ENCODE data around the gene DPP6.
A peak's percentile ranks its signal among the peaks of the same experiment; 100 is the strongest.

DPP6 gene

GRCh38 chr7:154882931-154883474 lies 830.8 kb downstream of the DPP6 start:
- H4K5ac ChIP-seq (ENCODE audit: low read length): no peak overlapping the region
- H3K18ac ChIP-seq (ENCODE audit: low read length): no peak overlapping the region
- no peak overlapping the region for H3K4ac ChIP-seq (ENCODE audit: low read depth, low read length)
- H4K8ac ChIP-seq (ENCODE audit: low read depth, low read length): no peak overlapping the region
- no peak overlapping the region for H2BK15ac ChIP-seq (replicated peaks; ENCODE audit: low read depth)
- no peaks in the 10 kb centered on the region for H3K27me3 ChIP-seq (ENCODE audit: insufficient read depth, low read length, poor library complexity)
- H3K56ac ChIP-seq (ENCODE audit: low read length): no peak overlapping the region
- no peak overlapping the region for H3K4me3 ChIP-seq (ENCODE audit: low read length)
- H3K27ac ChIP-seq (ENCODE audit: low read depth, low read length): no peak overlapping the region
- DNase-seq: no peak
- H3K36me3 ChIP-seq (ENCODE audit: control insufficient read depth, insufficient read depth, low read length): no peaks in the 10 kb centered on the region
- H2BK120ac ChIP-seq (ENCODE audit: low read depth, low read length): no peak overlapping the region
- no peak overlapping the region for H3K23ac ChIP-seq (ENCODE audit: low read length)
- H2BK5ac ChIP-seq (ENCODE audit: low read length): no peak overlapping the region
- no peaks in the 10 kb centered on the region for H3K4me1 ChIP-seq (ENCODE audit: control insufficient read depth, low read depth, low read length)
- no peak overlapping the region for H3K9ac ChIP-seq (ENCODE audit: low read length)
- no peaks in the 10 kb centered on the region for H3K79me2 ChIP-seq (ENCODE audit: control insufficient read depth, insufficient read depth, low read length)
- WGBS (ENCODE audit: extremely low coverage, insufficient coverage, low lambda C conversion rate): no CpG with 5 or more reads among the region's 8 CpGs
- no peak overlapping the region for H2AK5ac ChIP-seq (ENCODE audit: low read length)
- H3K79me1 ChIP-seq (ENCODE audit: low read length): no peaks in the 10 kb centered on the region
- H3K4me2 ChIP-seq (ENCODE audit: low read length): no peak overlapping the region

GRCh38 chr7:154884348-154884920 lies 832.2 kb downstream of the DPP6 start:
- Histone ChIP-seq H3K27ac (ENCODE audit: low read depth, low read length) (no peak overlapping the region), H3K27me3 (ENCODE audit: insufficient read depth, low read length, poor library complexity) (no peaks in the 10 kb centered on the region), H3K23ac (ENCODE audit: low read length) (no peak overlapping the region), H4K5ac (ENCODE audit: low read length) (no peak overlapping the region), H3K4me2 (ENCODE audit: low read length) (no peak overlapping the region), H3K4me1 (ENCODE audit: control insufficient read depth, low read depth, low read length) (no peaks in the 10 kb centered on the region), H3K79me2 (ENCODE audit: control insufficient read depth, insufficient read depth, low read length) (no peaks in the 10 kb centered on the region), H2BK15ac (replicated peaks; ENCODE audit: low read depth) (no peak overlapping the region), H3K9ac (ENCODE audit: low read length) (no peak overlapping the region), H2AK5ac (ENCODE audit: low read length) (no peak overlapping the region), H3K36me3 (ENCODE audit: control insufficient read depth, insufficient read depth, low read length) (no peaks in the 10 kb centered on the region), H3K56ac (ENCODE audit: low read length) (no peak overlapping the region), H2BK120ac (ENCODE audit: low read depth, low read length) (no peak overlapping the region), H3K79me1 (ENCODE audit: low read length) (no peaks in the 10 kb centered on the region), H3K18ac (ENCODE audit: low read length) (no peak overlapping the region), H3K4ac (ENCODE audit: low read depth, low read length) (no peak overlapping the region), H4K8ac (ENCODE audit: low read depth, low read length) (no peak overlapping the region), H3K4me3 (ENCODE audit: low read length) (peak overlapping the region; percentile 3), H2BK5ac (ENCODE audit: low read length) (no peak overlapping the region)
- WGBS (ENCODE audit: extremely low coverage, insufficient coverage, low lambda C conversion rate): no CpG with 5 or more reads among the region's 7 CpGs
- no peak for DNase-seq

- Histone ChIP-seq H3K79me2 (ENCODE audit: control insufficient read depth, insufficient read depth, low read length) (no peaks in the 10 kb centered on the region), H3K36me3 (ENCODE audit: control insufficient read depth, insufficient read depth, low read length) (no peaks in the 10 kb centered on the region), H3K18ac (ENCODE audit: low read length) (no peak overlapping the region), H2BK5ac (ENCODE audit: low read length) (no peak overlapping the region), H3K4me2 (ENCODE audit: low read length) (no peak overlapping the region), H3K56ac (ENCODE audit: low read length) (no peak overlapping the region), H2BK15ac (replicated peaks; ENCODE audit: low read depth) (no peak overlapping the region), H3K79me1 (ENCODE audit: low read length) (no peaks in the 10 kb centered on the region), H3K4me1 (ENCODE audit: control insufficient read depth, low read depth, low read length) (no peaks in the 10 kb centered on the region), H2BK120ac (ENCODE audit: low read depth, low read length) (no peak overlapping the region), H3K4ac (ENCODE audit: low read depth, low read length) (no peak overlapping the region), H3K27me3 (ENCODE audit: insufficient read depth, low read length, poor library complexity) (no peaks in the 10 kb centered on the region), H3K27ac (ENCODE audit: low read depth, low read length) (no peak overlapping the region), H3K4me3 (ENCODE audit: low read length) (no peak overlapping the region), H3K23ac (ENCODE audit: low read length) (no peak overlapping the region), H3K9ac (ENCODE audit: low read length) (no peak overlapping the region), H4K5ac (ENCODE audit: low read length) (no peak overlapping the region), H4K8ac (ENCODE audit: low read depth, low read length) (no peak overlapping the region), H2AK5ac (ENCODE audit: low read length) (no peak overlapping the region)
- DNase-seq: no peak
- no CpG with 5 or more reads among the region's 9 CpGs for WGBS (ENCODE audit: extremely low coverage, insufficient coverage, low lambda C conversion rate)
These were observed 834.4 kb downstream of the DPP6 start for GRCh38 chr7:154886591-154886990.

GRCh38 chr7:154888690-154889089 lies 836.5 kb downstream of the DPP6 start:
- H3K9ac ChIP-seq (ENCODE audit: low read length): no peak overlapping the region
- no CpG with 5 or more reads among the region's 3 CpGs for WGBS (ENCODE audit: extremely low coverage, insufficient coverage, low lambda C conversion rate)
- H3K23ac ChIP-seq (ENCODE audit: low read length): no peak overlapping the region
- H2BK120ac ChIP-seq (ENCODE audit: low read depth, low read length): no peak overlapping the region
- no peak for DNase-seq
- no peaks in the 10 kb centered on the region for H3K36me3 ChIP-seq (ENCODE audit: control insufficient read depth, insufficient read depth, low read length)
- no peak overlapping the region for H3K18ac ChIP-seq (ENCODE audit: low read length)
- H3K27ac ChIP-seq (ENCODE audit: low read depth, low read length): no peak overlapping the region
- no peak overlapping the region for H4K5ac ChIP-seq (ENCODE audit: low read length)
- no peaks in the 10 kb centered on the region for H3K4me1 ChIP-seq (ENCODE audit: control insufficient read depth, low read depth, low read length)
- no peak overlapping the region for H3K4me2 ChIP-seq (ENCODE audit: low read length)
- no peak overlapping the region for H3K4me3 ChIP-seq (ENCODE audit: low read length)
- no peak overlapping the region for H3K56ac ChIP-seq (ENCODE audit: low read length)
- H3K27me3 ChIP-seq (ENCODE audit: insufficient read depth, low read length, poor library complexity): no peaks in the 10 kb centered on the region
- H2BK5ac ChIP-seq (ENCODE audit: low read length): no peak overlapping the region
- no peak overlapping the region for H4K8ac ChIP-seq (ENCODE audit: low read depth, low read length)
- H2AK5ac ChIP-seq (ENCODE audit: low read length): no peak overlapping the region
- H2BK15ac ChIP-seq (replicated peaks; ENCODE audit: low read depth): no peak overlapping the region
- H3K79me1 ChIP-seq (ENCODE audit: low read length): no peaks in the 10 kb centered on the region
- H3K4ac ChIP-seq (ENCODE audit: low read depth, low read length): no peak overlapping the region
- no peaks in the 10 kb centered on the region for H3K79me2 ChIP-seq (ENCODE audit: control insufficient read depth, insufficient read depth, low read length)

GRCh38 chr7:154892459-154892858 lies 840.3 kb downstream of the DPP6 start:
- no peak overlapping the region for H4K5ac ChIP-seq (ENCODE audit: low read length)
- DNase-seq: peak; percentile 86
- H3K79me2 ChIP-seq (ENCODE audit: control insufficient read depth, insufficient read depth, low read length): no peaks in the 10 kb centered on the region

GRCh38 chr7:154896076-154896475 lies 843.9 kb downstream of the DPP6 start:
- no peak overlapping the region for H3K4me3 ChIP-seq (ENCODE audit: low read length)
- no peaks in the 10 kb centered on the region for H3K79me2 ChIP-seq (ENCODE audit: control insufficient read depth, insufficient read depth, low read length)
- H3K4me1 ChIP-seq (ENCODE audit: control insufficient read depth, low read depth, low read length): no peaks in the 10 kb centered on the region
- H3K36me3 ChIP-seq (ENCODE audit: control insufficient read depth, insufficient read depth, low read length): no peaks in the 10 kb centered on the region
- H3K79me1 ChIP-seq (ENCODE audit: low read length): no peaks in the 10 kb centered on the region
- no peak overlapping the region for H3K27ac ChIP-seq (ENCODE audit: low read depth, low read length)
- no peak overlapping the region for H2BK5ac ChIP-seq (ENCODE audit: low read length)
- H3K18ac ChIP-seq (ENCODE audit: low read length): no peak overlapping the region
- no peak for DNase-seq
- no peak overlapping the region for H4K5ac ChIP-seq (ENCODE audit: low read length)
- WGBS (ENCODE audit: extremely low coverage, insufficient coverage, low lambda C conversion rate): no CpG with 5 or more reads among the region's 11 CpGs
- H2AK5ac ChIP-seq (ENCODE audit: low read length): no peak overlapping the region
- no peak overlapping the region for H2BK15ac ChIP-seq (replicated peaks; ENCODE audit: low read depth)
- H3K23ac ChIP-seq (ENCODE audit: low read length): no peak overlapping the region
- no peak overlapping the region for H3K4ac ChIP-seq (ENCODE audit: low read depth, low read length)
- no peak overlapping the region for H2BK120ac ChIP-seq (ENCODE audit: low read depth, low read length)
- H3K4me2 ChIP-seq (ENCODE audit: low read length): no peak overlapping the region
- no peak overlapping the region for H3K56ac ChIP-seq (ENCODE audit: low read length)
- no peaks in the 10 kb centered on the region for H3K27me3 ChIP-seq (ENCODE audit: insufficient read depth, low read length, poor library complexity)
- H3K9ac ChIP-seq (ENCODE audit: low read length): no peak overlapping the region
- H4K8ac ChIP-seq (ENCODE audit: low read depth, low read length): no peak overlapping the region

More at GRCh38 chr7:154892459-154892858, 840.3 kb downstream of the DPP6 start:
- WGBS (ENCODE audit: extremely low coverage, insufficient coverage, low lambda C conversion rate): no CpG with 5 or more reads among the region's 28 CpGs
- no peaks in the 10 kb centered on the region for H3K27me3 ChIP-seq (ENCODE audit: insufficient read depth, low read length, poor library complexity)
- H4K8ac ChIP-seq (ENCODE audit: low read depth, low read length): no peak overlapping the region
- no peaks in the 10 kb centered on the region for H3K4me1 ChIP-seq (ENCODE audit: control insufficient read depth, low read depth, low read length)
- H2BK120ac ChIP-seq (ENCODE audit: low read depth, low read length): no peak overlapping the region
- H3K9ac ChIP-seq (ENCODE audit: low read length): peak overlapping the region; percentile 38
- no peak overlapping the region for H3K4me3 ChIP-seq (ENCODE audit: low read length)
- no peak overlapping the region for H3K23ac ChIP-seq (ENCODE audit: low read length)
- H3K56ac ChIP-seq (ENCODE audit: low read length): peak overlapping the region; percentile 81
- no peak overlapping the region for H2AK5ac ChIP-seq (ENCODE audit: low read length)
- H2BK15ac ChIP-seq (replicated peaks; ENCODE audit: low read depth): no peak overlapping the region
- no peak overlapping the region for H3K27ac ChIP-seq (ENCODE audit: low read depth, low read length)
- H3K4me2 ChIP-seq (ENCODE audit: low read length): peak overlapping the region; percentile 30
- H3K79me1 ChIP-seq (ENCODE audit: low read length): no peaks in the 10 kb centered on the region
- H3K18ac ChIP-seq (ENCODE audit: low read length): no peak overlapping the region
- no peaks in the 10 kb centered on the region for H3K36me3 ChIP-seq (ENCODE audit: control insufficient read depth, insufficient read depth, low read length)
- no peak overlapping the region for H2BK5ac ChIP-seq (ENCODE audit: low read length)
- no peak overlapping the region for H3K4ac ChIP-seq (ENCODE audit: low read depth, low read length)
